GM23338 (cell line): ENCODE measurements around the gene PPP2R5C. TPM values are rescaled to one million over a fixed set of nuclear protein-coding genes. Genes with fewer than 3 reads are reported as not detected.
A peak's percentile ranks its signal among the peaks of the same experiment; 100 is the strongest.

ENCODE experiments used
- ATAC-seq: fragments of 200-7000 bp; cut with Tn5 transposase; 3 replicates; pipeline ENCODE4 v1.9.1; 2020
- DNase-seq: peaks from one replicate; pipeline ENCODE4 v3.0.0-alpha.2; 2015; ENCODE audit warnings: low spot score
- H2AFZ ChIP-seq: fragments of 200-600 bp; sonication (generic); 2 replicates; pipeline ENCODE4 v1.8.0; 2016; ENCODE audit warnings: antibody characterized with exemption, mild to moderate bottlenecking, moderate library complexity
- H3F3A ChIP-seq: fragments of 200-600 bp; sonication (generic); replicated peaks from 2 replicates; pipeline ENCODE4 v1.8.0; 2017; ENCODE audit warnings: antibody characterized with exemption, mixed run types, low read depth
- H3K27ac ChIP-seq: fragments of 200-600 bp; sonication (generic); 2 replicates; pipeline ENCODE4 v1.6.1; 2016; ENCODE audit warnings: low read depth
- H3K27me3 ChIP-seq: fragments of 200-600 bp; sonication (generic); 2 replicates; pipeline ENCODE4 v1.8.0; 2016; ENCODE audit warnings: mild to moderate bottlenecking, mixed run types, moderate library complexity; ENCODE audit not compliant: insufficient read depth
- H3K36me3 ChIP-seq: fragments of 200-600 bp; sonication (generic); 2 replicates; pipeline ENCODE4 v1.8.0; 2016; ENCODE audit warnings: mild to moderate bottlenecking; ENCODE audit not compliant: insufficient read depth
- H3K4me1 ChIP-seq: fragments of 200-600 bp; sonication (generic); 2 replicates; pipeline ENCODE4 v1.8.0; 2016; ENCODE audit warnings: mild to moderate bottlenecking, moderate library complexity; ENCODE audit not compliant: insufficient read depth
- H3K4me2 ChIP-seq: fragments of 200-600 bp; sonication (generic); 2 replicates; pipeline ENCODE4 v1.7.1; 2017; ENCODE audit warnings: mixed run types
- H3K4me3 ChIP-seq: fragments of 200-600 bp; sonication (generic); 2 replicates; pipeline ENCODE4 v1.6.1; 2016; ENCODE audit warnings: mixed run types
- H3K79me2 ChIP-seq: fragments of 200-600 bp; sonication (generic); replicated peaks from 2 replicates; pipeline ENCODE4 v1.8.0; 2017; ENCODE audit warnings: mild to moderate bottlenecking; ENCODE audit not compliant: insufficient read depth
- H3K9me2 ChIP-seq: fragments of 200-600 bp; sonication (generic); 2 replicates; pipeline ENCODE4 v1.8.0; 2017; ENCODE audit not compliant: insufficient read depth
- H4K20me1 ChIP-seq: fragments of 200-600 bp; sonication (generic); replicated peaks from 2 replicates; pipeline ENCODE4 v1.8.0; 2017; ENCODE audit warnings: mild to moderate bottlenecking; ENCODE audit not compliant: insufficient read depth
- H3K27ac Mint-ChIP-seq: 2 replicates; pipeline ENCODE4 v1.8.0; 2020; ENCODE audit warnings: inconsistent platforms, mild to moderate bottlenecking, moderate library complexity, mixed read lengths
- H3K27me3 Mint-ChIP-seq: 3 replicates; pipeline ENCODE4 v1.8.0; 2022; ENCODE audit warnings: low read depth, mild to moderate bottlenecking, moderate library complexity, mixed read lengths, inconsistent platforms; ENCODE audit not compliant: insufficient read depth, poor library complexity
- H3K36me3 Mint-ChIP-seq: 3 replicates; pipeline ENCODE4 v1.8.0; 2021; ENCODE audit warnings: low read depth, mild to moderate bottlenecking, inconsistent platforms, moderate library complexity, mixed read lengths
- H3K4me1 Mint-ChIP-seq: 3 replicates; pipeline ENCODE4 v1.8.0; 2020; ENCODE audit warnings: mild to moderate bottlenecking, inconsistent platforms, mixed read lengths
- H3K4me3 Mint-ChIP-seq: 3 replicates; pipeline ENCODE4 v1.8.0; 2021; ENCODE audit warnings: moderate library complexity, mild to moderate bottlenecking, inconsistent platforms, mixed read lengths
- H3K9me3 Mint-ChIP-seq: 3 replicates; pipeline ENCODE4 v1.8.0; 2020; ENCODE audit warnings: moderate library complexity, mild to moderate bottlenecking, inconsistent platforms, mixed read lengths
- CREB1 ChIP-seq: fragments of 250-450 bp; sonication (Bioruptor Pico); IDR thresholded peaks from 2 replicates; pipeline ENCODE4 v1.5.0; 2020; ENCODE audit warnings: low read depth, mild to moderate bottlenecking, moderate library complexity
- ETS1 ChIP-seq: IDR thresholded peaks from 2 replicates; pipeline ENCODE4 v1.6.1; 2016; ENCODE audit warnings: antibody characterized with exemption
- EZH2 ChIP-seq: fragments of 200-600 bp; sonication (generic); IDR thresholded peaks from one replicate; pipeline ENCODE4 v1.8.0; 2017; ENCODE audit warnings: antibody characterized with exemption, mild to moderate bottlenecking, low read depth; ENCODE audit not compliant: unreplicated experiment
- EZH2phosphoT487 ChIP-seq: fragments of 200-600 bp; sonication (generic); IDR thresholded peaks from one replicate; pipeline ENCODE4 v1.8.1; 2018; ENCODE audit warnings: antibody characterized with exemption; ENCODE audit not compliant: unreplicated experiment
- JUNB ChIP-seq: IDR thresholded peaks from one replicate; pipeline ENCODE4 v1.6.1; 2016; ENCODE audit warnings: antibody characterized with exemption; ENCODE audit not compliant: unreplicated experiment
- NANOG ChIP-seq: IDR thresholded peaks from 2 replicates; pipeline ENCODE4 v1.6.1; 2016; ENCODE audit warnings: antibody characterized with exemption, borderline replicate concordance
- POLR2AphosphoS5 ChIP-seq: IDR thresholded peaks from 2 replicates; pipeline ENCODE4 v1.6.1; 2016; ENCODE audit warnings: antibody characterized with exemption, low read depth
- STAT1 ChIP-seq: IDR thresholded peaks from one replicate; pipeline ENCODE4 v1.6.1; 2016; ENCODE audit warnings: antibody characterized with exemption; ENCODE audit not compliant: unreplicated experiment
- polyA plus RNA-seq: library from polyadenylated mRNA; unstranded; fragments of >200 nt; fragmentation: Nextera tagmentation; extraction: Ambion mirVana; gene quantifications from 2 replicates; pipeline ENCODE4 v1.2.1, GENCODE V29; 2016
- total RNA-seq: library from RNA; depleted of rRNA; stranded (reverse); fragments of >200 nt; shearing (Covaris generic); gene quantifications from 2 replicates; pipeline ENCODE4 v1.2.3, GENCODE V29; 2014

The PPP2R5C gene
- total and polyA plus RNA-seq, 2 experiments from 2014 or later = 75.4 to 79.7 TPM

GRCh38 chr14:101758913-101759593, 2.5 kb upstream of the PPP2R5C start (continued):
- TF ChIP-seq EZH2 = no peak
- no peak for TF ChIP-seq ETS1
- TF ChIP-seq STAT1 = no peak
- TF ChIP-seq JUNB = no peak
- TF ChIP-seq CREB1 (CRISPR knock-in tag) = no peak
- no peak for TF ChIP-seq POLR2AphosphoS5

- Mint-ChIP-seq H3K36me3 (no peaks in the 10 kb centered on the region; the same call in 2 of the 3 replicates), H3K27me3 (peaks cover 21% of the 10 kb centered on the region), H3K4me3 (peak overlapping the region; percentile 63), H3K27ac (no peak overlapping the region), H3K4me1 (peaks cover 12% of the 10 kb centered on the region), H3K9me3 (no peaks in the 10 kb centered on the region; the same call in 2 of the 3 replicates)
- peak overlapping the region; percentile 63 for H3K4me2 ChIP-seq
- H4K20me1 ChIP-seq = peaks cover 5% of the 10 kb centered on the region; the same call in 1 of the 2 replicates
- peaks cover 11% of the 10 kb centered on the region for H3K4me1 ChIP-seq
- H2AFZ ChIP-seq = peak overlapping the region; percentile 87
- no peaks in the 10 kb centered on the region for H3K9me2 ChIP-seq
- H3K4me3 ChIP-seq = peak overlapping the region; percentile 47
- H3K79me2 ChIP-seq = no peaks in the 10 kb centered on the region
- no peak overlapping the region for H3K27ac ChIP-seq
- peaks cover 34% of the 10 kb centered on the region for H3K27me3 ChIP-seq
- H3K36me3 ChIP-seq = no peaks in the 10 kb centered on the region
- peak; percentile 98 for DNase-seq
- peak; percentile 62 for ATAC-seq
- H3F3A ChIP-seq = no peaks in the 10 kb centered on the region
- TF ChIP-seq EZH2phosphoT487 (no peak), NANOG (no peak), ETS1 (no peak), CREB1 (CRISPR knock-in tag) (0 out of 2 replicates have a peak, but pooled peaks have one; percentile 6), POLR2AphosphoS5 (no peak), JUNB (no peak)
These were observed 1.1 kb upstream of the PPP2R5C start for GRCh38 chr14:101760138-101761011.
